Suprapubic skin (tissue), 4 donors: ENCODE data around the gene PROSER2. TPM values are rescaled to one million over a fixed set of nuclear protein-coding genes. Genes with fewer than 3 reads are reported as not detected.

Source experiments
- DNase-seq, 2 donors: peaks; one replicate each; pipeline ENCODE4 v3.0.0-alpha.2; 2019; ENCODE audit warnings: low spot score in 2 of 2
- H3K27ac ChIP-seq: fragments of 200-600 bp; sonication (generic); one replicate; pipeline ENCODE4 v1.5.1; 2019
- H3K27me3 ChIP-seq: fragments of 200-600 bp; sonication (generic); one replicate; pipeline ENCODE4 v1.5.1; 2019
- H3K36me3 ChIP-seq: fragments of 200-600 bp; sonication (generic); one replicate; pipeline ENCODE4 v1.5.1; 2019
- H3K4me1 ChIP-seq: fragments of 200-600 bp; sonication (generic); one replicate; pipeline ENCODE4 v1.5.1; 2019
- H3K4me3 ChIP-seq: fragments of 200-600 bp; sonication (generic); one replicate; pipeline ENCODE4 v1.5.1; 2019; ENCODE audit warnings: mild to moderate bottlenecking
- H3K9me3 ChIP-seq: fragments of 200-600 bp; sonication (generic); one replicate; pipeline ENCODE4 v1.5.1; 2019
- EP300 ChIP-seq: sonication (generic); formaldehyde crosslinking; IDR thresholded peaks from one replicate; pipeline ENCODE4 v1.6.1; 2017; ENCODE audit warnings: antibody characterized with exemption
- POLR2A ChIP-seq, 2 donors: fragments of 450-650 bp; IDR thresholded peaks; one replicate each; pipeline ENCODE4 v1.6.1; 2017; ENCODE audit warnings: antibody characterized with exemption in 2 of 2, mild to moderate bottlenecking in 2 of 2, moderate library complexity in 2 of 2
- POLR2AphosphoS5 ChIP-seq, 3 donors: sonication (generic); formaldehyde crosslinking; IDR thresholded peaks; one replicate each; pipeline ENCODE4 v1.6.1; 2017; ENCODE audit warnings: antibody characterized with exemption in 3 of 3
- WGBS: methylation state at CpG from one replicate; pipeline ENCODE4 v1.1.5; 2018; 5-methylcytosine and 5-hydroxymethylcytosine counted together
- total RNA-seq, 4 donors: library from RNA; depleted of rRNA; stranded (reverse); fragments of >200 nt; gene quantifications; one replicate each; pipeline ENCODE4 v1.1.0, GENCODE V29; 2016
- TF ChIP-seq, protein P1 (sequence below), 2 donors: fragments of 200-600 bp in 1 of 2; fragments of 450-650 bp in 1 of 2; sonication (generic) in 1 of 2; IDR thresholded peaks; one replicate each; pipeline ENCODE4 v1.5.1; 2016 to 2019; ENCODE audit warnings: antibody characterized with exemption in 2 of 2, mild to moderate bottlenecking in 1 of 2, moderate library complexity in 1 of 2

The PROSER2 gene
- total RNA-seq, 4 donors from 2014 or later = 5.6 to 8.5 (median 6.3) TPM

DNA sequence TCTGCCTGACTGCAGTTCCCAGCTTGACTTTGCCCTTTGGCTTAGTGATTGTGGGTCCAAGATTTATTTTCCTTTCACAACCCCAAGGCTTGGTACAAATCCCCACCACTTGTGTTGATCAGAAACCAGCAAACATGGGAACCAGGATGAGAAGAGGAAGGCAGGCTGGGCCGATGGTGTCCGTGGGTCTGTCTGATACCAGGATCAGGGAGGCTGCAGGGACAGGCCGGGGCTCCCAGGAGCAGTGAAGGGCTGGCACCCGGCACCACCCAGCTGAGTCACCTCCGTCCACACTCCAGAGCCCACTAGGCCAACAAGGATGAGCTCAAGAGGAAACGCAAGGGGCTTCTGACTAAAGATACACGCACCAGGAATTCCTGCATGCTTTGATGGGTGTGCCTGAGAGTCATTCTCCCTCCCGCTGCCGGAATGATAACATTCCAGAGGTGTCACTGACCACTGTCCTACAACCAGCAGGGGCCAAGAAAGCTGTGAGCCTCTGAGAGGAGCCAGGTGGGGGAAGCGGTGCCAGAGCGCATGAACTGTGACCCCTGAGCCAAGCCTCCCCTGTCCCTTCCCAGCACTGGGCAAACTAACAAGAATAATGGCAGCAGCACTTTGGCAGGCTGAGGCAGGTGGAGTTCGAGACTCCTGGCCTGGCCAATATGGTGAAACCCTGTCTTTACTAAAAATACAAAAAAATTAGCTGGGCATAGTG, 29.2 kb upstream of the PROSER2 start:
- H3K4me1 ChIP-seq = no peaks in the 10 kb centered on the region
- no peak overlapping the region for H3K27ac ChIP-seq
- H3K36me3 ChIP-seq = no peaks in the 10 kb centered on the region
- no peak overlapping the region for H3K4me3 ChIP-seq
- H3K27me3 ChIP-seq = peaks cover 3% of the 10 kb centered on the region
- 96% methylated on average over 12 of the region's 12 CpGs for WGBS
- DNase-seq = no peak
- TF ChIP-seq POLR2A (IDR thresholded peaks at IDR 0.05) (no peak), POLR2AphosphoS5 (IDR thresholded peaks at IDR 0.05) (no peak), EP300 (no peak)
- TF ChIP-seq, protein P1, sequence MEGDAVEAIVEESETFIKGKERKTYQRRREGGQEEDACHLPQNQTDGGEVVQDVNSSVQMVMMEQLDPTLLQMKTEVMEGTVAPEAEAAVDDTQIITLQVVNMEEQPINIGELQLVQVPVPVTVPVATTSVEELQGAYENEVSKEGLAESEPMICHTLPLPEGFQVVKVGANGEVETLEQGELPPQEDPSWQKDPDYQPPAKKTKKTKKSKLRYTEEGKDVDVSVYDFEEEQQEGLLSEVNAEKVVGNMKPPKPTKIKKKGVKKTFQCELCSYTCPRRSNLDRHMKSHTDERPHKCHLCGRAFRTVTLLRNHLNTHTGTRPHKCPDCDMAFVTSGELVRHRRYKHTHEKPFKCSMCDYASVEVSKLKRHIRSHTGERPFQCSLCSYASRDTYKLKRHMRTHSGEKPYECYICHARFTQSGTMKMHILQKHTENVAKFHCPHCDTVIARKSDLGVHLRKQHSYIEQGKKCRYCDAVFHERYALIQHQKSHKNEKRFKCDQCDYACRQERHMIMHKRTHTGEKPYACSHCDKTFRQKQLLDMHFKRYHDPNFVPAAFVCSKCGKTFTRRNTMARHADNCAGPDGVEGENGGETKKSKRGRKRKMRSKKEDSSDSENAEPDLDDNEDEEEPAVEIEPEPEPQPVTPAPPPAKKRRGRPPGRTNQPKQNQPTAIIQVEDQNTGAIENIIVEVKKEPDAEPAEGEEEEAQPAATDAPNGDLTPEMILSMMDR (IDR thresholded peaks at IDR 0.05) = no peak
- no peaks in the 10 kb centered on the region for H3K9me3 ChIP-seq

- H3K4me3 ChIP-seq = no peak overlapping the region
- H3K27me3 ChIP-seq = peaks cover 3% of the 10 kb centered on the region
- DNase-seq = no peak
- H3K36me3 ChIP-seq = no peaks in the 10 kb centered on the region
- H3K9me3 ChIP-seq = no peaks in the 10 kb centered on the region
- WGBS = 93% methylated on average over 5 of the region's 5 CpGs
- no peak overlapping the region for H3K27ac ChIP-seq
- TF ChIP-seq EP300 (no peak), POLR2A (IDR thresholded peaks at IDR 0.05) (no peak), POLR2AphosphoS5 (IDR thresholded peaks at IDR 0.05) (no peak)
- TF ChIP-seq, protein P1 (IDR thresholded peaks at IDR 0.05) = no peak
- no peaks in the 10 kb centered on the region for H3K4me1 ChIP-seq
Observed at GRCh38 chr10:11794566-11794965, 28.6 kb upstream of the PROSER2 start.

GRCh38 chr10:11795101-11795920, 27.8 kb upstream of the PROSER2 start:
- WGBS = 93% methylated on average over 25 of the region's 25 CpGs
- Histone ChIP-seq H3K36me3 (no peaks in the 10 kb centered on the region), H3K4me1 (no peaks in the 10 kb centered on the region), H3K9me3 (no peaks in the 10 kb centered on the region), H3K27ac (no peak overlapping the region), H3K27me3 (peaks cover 3% of the 10 kb centered on the region), H3K4me3 (no peak overlapping the region)
- TF ChIP-seq POLR2AphosphoS5 (IDR thresholded peaks at IDR 0.05) (no peak), EP300 (no peak), POLR2A (IDR thresholded peaks at IDR 0.05) (no peak)
- TF ChIP-seq, protein P1 (IDR thresholded peaks at IDR 0.05) = no peak
- DNase-seq = no peak

DNA sequence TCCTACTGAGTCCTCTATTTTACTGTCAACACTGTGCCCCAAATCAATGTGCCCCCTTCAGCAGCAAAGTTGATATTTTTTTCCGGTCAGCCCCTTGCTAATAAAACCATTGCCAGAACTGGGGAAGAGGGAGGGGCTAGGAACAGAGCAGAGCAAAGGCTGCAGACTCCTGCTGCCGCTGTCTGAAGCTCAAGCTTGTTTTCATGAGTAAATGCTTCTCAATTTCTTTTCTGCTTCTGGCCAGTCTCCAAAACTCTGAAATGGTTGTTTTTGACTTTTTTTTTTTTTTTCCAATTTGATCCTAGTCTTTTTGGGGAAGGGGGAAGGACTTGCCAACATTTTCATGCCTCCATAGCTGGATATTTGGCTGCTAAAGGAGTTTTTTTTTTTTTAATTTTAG, 26.7 kb upstream of the PROSER2 start:
- Histone ChIP-seq H3K27me3 (peaks cover under 1% of the 10 kb centered on the region), H3K9me3 (no peaks in the 10 kb centered on the region), H3K4me1 (no peaks in the 10 kb centered on the region), H3K4me3 (no peak overlapping the region), H3K36me3 (no peaks in the 10 kb centered on the region), H3K27ac (no peak overlapping the region)
- DNase-seq = no peak
- no peak for TF ChIP-seq POLR2A (IDR thresholded peaks at IDR 0.05)
- TF ChIP-seq EP300 = no peak
- TF ChIP-seq, protein P1 (IDR thresholded peaks at IDR 0.05) = no peak
- no peak for TF ChIP-seq POLR2AphosphoS5 (IDR thresholded peaks at IDR 0.05)
- WGBS = 63% methylated on average over 2 of the region's 2 CpGs

DNA sequence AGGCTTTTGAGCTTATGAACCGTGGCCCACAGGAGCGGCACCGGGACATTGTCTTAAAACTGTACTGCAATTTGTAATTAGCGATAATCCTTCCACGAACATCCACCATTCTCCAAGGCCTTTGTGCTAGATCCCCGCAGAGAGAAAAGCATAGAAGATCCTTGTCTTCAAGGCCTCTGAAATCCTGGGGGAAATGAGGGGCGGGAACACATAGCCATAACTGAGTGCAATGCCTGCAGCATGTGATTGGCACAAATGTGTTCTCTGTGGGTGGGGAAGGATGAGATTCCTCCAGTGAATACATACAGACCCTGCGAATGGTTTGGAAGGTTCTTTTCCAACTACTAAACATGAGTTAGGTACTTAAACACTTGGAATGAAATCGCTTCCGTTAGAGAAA, 25.9 kb upstream of the PROSER2 start:
- WGBS = 95% methylated on average over 10 of the region's 10 CpGs

More for the DNA sequence above, 25.9 kb upstream of the PROSER2 start:
- no peak overlapping the region for H3K4me3 ChIP-seq
- no peaks in the 10 kb centered on the region for H3K4me1 ChIP-seq
- no peak overlapping the region for H3K27ac ChIP-seq
- H3K27me3 ChIP-seq = no peaks in the 10 kb centered on the region
- no peak for TF ChIP-seq POLR2A (IDR thresholded peaks at IDR 0.05)
- no peak for TF ChIP-seq EP300
- no peak for DNase-seq
- H3K36me3 ChIP-seq = no peaks in the 10 kb centered on the region
- no peaks in the 10 kb centered on the region for H3K9me3 ChIP-seq
